ENCODE measurements around the gene FOXD1.

DNA sequence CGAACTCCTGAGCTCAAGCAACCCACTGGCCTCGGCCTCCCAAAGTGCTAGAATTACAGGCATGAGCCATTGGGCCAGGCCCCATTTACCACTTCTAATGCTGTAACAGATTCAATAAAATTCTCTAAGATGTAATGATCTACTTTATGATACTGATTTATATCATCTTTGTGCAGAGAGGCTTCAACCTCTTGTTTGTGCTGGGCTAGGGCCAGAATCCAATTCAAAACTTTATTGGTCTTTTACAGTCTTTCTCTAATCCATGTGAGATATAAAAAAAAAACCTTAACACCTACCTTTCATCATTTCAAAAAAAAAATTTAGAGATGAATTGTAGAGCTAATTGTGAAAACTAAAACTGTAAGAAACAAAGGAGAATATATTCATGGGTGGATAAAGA lies 41.5 kb upstream of the FOXD1 start:
- no peak for TF ChIP-seq POLR2A (IDR thresholded peaks at IDR 0.05)
- TF ChIP-seq, protein P1, sequence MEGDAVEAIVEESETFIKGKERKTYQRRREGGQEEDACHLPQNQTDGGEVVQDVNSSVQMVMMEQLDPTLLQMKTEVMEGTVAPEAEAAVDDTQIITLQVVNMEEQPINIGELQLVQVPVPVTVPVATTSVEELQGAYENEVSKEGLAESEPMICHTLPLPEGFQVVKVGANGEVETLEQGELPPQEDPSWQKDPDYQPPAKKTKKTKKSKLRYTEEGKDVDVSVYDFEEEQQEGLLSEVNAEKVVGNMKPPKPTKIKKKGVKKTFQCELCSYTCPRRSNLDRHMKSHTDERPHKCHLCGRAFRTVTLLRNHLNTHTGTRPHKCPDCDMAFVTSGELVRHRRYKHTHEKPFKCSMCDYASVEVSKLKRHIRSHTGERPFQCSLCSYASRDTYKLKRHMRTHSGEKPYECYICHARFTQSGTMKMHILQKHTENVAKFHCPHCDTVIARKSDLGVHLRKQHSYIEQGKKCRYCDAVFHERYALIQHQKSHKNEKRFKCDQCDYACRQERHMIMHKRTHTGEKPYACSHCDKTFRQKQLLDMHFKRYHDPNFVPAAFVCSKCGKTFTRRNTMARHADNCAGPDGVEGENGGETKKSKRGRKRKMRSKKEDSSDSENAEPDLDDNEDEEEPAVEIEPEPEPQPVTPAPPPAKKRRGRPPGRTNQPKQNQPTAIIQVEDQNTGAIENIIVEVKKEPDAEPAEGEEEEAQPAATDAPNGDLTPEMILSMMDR (IDR thresholded peaks at IDR 0.05) = no peak
